ENCODE data around the gene MPPED2.

MPPED2 gene

GRCh38 chr11:30387891-30388861 lies 198.0 kb downstream of the MPPED2 start:
- H2AFZ ChIP-seq (ENCODE audit: low read length) = no peak overlapping the region

DNA sequence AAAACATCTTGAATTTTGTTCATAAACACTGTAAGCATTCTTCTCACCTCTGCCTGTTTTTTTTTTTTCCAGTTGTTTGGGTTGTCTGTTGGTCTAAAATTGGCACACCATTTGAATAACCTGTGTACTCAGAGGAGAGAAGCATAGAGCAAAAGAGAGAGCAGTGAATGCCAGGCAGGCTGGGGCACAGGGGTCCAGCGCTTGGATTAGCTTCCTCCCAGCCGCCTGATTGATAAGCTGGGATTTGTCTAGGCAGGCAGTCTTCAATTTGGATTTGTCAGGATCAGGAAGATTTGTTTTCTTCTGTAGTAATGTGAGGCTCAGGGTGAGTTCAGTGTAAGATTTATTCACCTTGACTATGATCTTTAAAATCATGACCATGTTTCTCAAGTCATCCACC lies 204.3 kb downstream of the MPPED2 start:
- Histone ChIP-seq H3K79me2 (ENCODE audit: low read length) (no peaks in the 10 kb centered on the region), H3K4me1 (ENCODE audit: low read length) (no peaks in the 10 kb centered on the region), H3K9me3 (replicated peaks; ENCODE audit: insufficient read depth, low read length) (no peaks in the 10 kb centered on the region), H3K4me3 (ENCODE audit: low read length) (no peak overlapping the region), H3K36me3 (replicated peaks; ENCODE audit: insufficient read depth, low read length) (no peaks in the 10 kb centered on the region), H3K9me2 (replicated peaks; ENCODE audit: insufficient read depth, low read length) (no peaks in the 10 kb centered on the region), H3K9ac (ENCODE audit: low read length) (no peak overlapping the region), H3K4me2 (ENCODE audit: low read depth, low read length) (no peak overlapping the region), H3F3A (ENCODE audit: insufficient read depth, low read length) (no peaks in the 10 kb centered on the region), H4K20me1 (ENCODE audit: insufficient read depth, low read length) (no peaks in the 10 kb centered on the region), H2AFZ (ENCODE audit: low read length) (no peak overlapping the region), H3K27ac (ENCODE audit: low read length) (no peak overlapping the region), H3K27me3 (replicated peaks; ENCODE audit: insufficient read depth, low read length) (no peaks in the 10 kb centered on the region)
- DNase-seq = no peak
- TF ChIP-seq EZH2 (optimal IDR thresholded peaks at IDR 0.05; ENCODE audit: low read depth, low read length) (no peak), EZH2phosphoT487 (IDR thresholded peaks at IDR 0.05; ENCODE audit: low read length) (no peak), CTCF (IDR thresholded peaks at IDR 0.05; ENCODE audit: low read length) (no peak)

More at GRCh38 chr11:30387891-30388861, 198.0 kb downstream of the MPPED2 start:
- Histone ChIP-seq H4K20me1 (ENCODE audit: insufficient read depth, low read length) (no peaks in the 10 kb centered on the region), H3K27me3 (replicated peaks; ENCODE audit: insufficient read depth, low read length) (no peaks in the 10 kb centered on the region), H3K9ac (ENCODE audit: low read length) (no peak overlapping the region), H3F3A (ENCODE audit: insufficient read depth, low read length) (no peaks in the 10 kb centered on the region), H3K27ac (ENCODE audit: low read length) (no peak overlapping the region), H3K4me1 (ENCODE audit: low read length) (no peaks in the 10 kb centered on the region), H3K4me3 (ENCODE audit: low read length) (no peak overlapping the region), H3K9me3 (replicated peaks; ENCODE audit: insufficient read depth, low read length) (no peaks in the 10 kb centered on the region), H3K36me3 (replicated peaks; ENCODE audit: insufficient read depth, low read length) (no peaks in the 10 kb centered on the region), H3K4me2 (ENCODE audit: low read depth, low read length) (no peak overlapping the region), H3K79me2 (ENCODE audit: low read length) (no peaks in the 10 kb centered on the region), H3K9me2 (replicated peaks; ENCODE audit: insufficient read depth, low read length) (no peaks in the 10 kb centered on the region)
- no peak for TF ChIP-seq CTCF (IDR thresholded peaks at IDR 0.05; ENCODE audit: low read length)
- no peak for TF ChIP-seq EZH2 (optimal IDR thresholded peaks at IDR 0.05; ENCODE audit: low read depth, low read length)
- DNase-seq = no peak

DNA sequence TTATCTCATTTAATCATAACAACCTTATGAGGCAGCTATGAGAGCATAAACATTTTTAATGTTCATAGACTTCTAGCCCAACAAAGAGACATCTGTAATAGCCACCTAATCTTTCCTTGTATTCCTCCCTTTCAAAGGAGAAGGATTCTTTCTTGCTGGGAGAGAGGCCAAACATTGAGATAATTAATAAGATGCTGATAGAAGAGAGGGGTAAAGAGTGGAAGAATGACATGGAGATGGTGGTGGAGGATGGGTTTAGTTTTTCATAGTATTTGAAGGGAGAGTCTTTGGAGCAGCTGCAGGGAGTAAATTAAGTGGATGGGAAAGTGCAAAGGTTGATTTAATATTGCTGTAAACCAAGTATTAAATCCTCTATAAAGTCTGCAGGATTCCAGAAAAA lies 205.3 kb downstream of the MPPED2 start:
- H3K4me1 ChIP-seq (ENCODE audit: low read length) = no peaks in the 10 kb centered on the region
- no peaks in the 10 kb centered on the region for H3K27me3 ChIP-seq (replicated peaks; ENCODE audit: insufficient read depth, low read length)
- H3K9me3 ChIP-seq (replicated peaks; ENCODE audit: insufficient read depth, low read length) = no peaks in the 10 kb centered on the region
- H3F3A ChIP-seq (ENCODE audit: insufficient read depth, low read length) = no peaks in the 10 kb centered on the region
- H3K4me2 ChIP-seq (ENCODE audit: low read depth, low read length) = no peak overlapping the region
- TF ChIP-seq CTCF (IDR thresholded peaks at IDR 0.05; ENCODE audit: low read length) = no peak
- no peak for TF ChIP-seq EZH2 (optimal IDR thresholded peaks at IDR 0.05; ENCODE audit: low read depth, low read length)
- TF ChIP-seq EZH2phosphoT487 (IDR thresholded peaks at IDR 0.05; ENCODE audit: low read length) = no peak
- no peak for DNase-seq
- H3K9me2 ChIP-seq (replicated peaks; ENCODE audit: insufficient read depth, low read length) = no peaks in the 10 kb centered on the region
- H3K9ac ChIP-seq (ENCODE audit: low read length) = no peak overlapping the region
- H3K36me3 ChIP-seq (replicated peaks; ENCODE audit: insufficient read depth, low read length) = no peaks in the 10 kb centered on the region
- H2AFZ ChIP-seq (ENCODE audit: low read length) = no peak overlapping the region
- H3K4me3 ChIP-seq (ENCODE audit: low read length) = no peak overlapping the region
- H3K79me2 ChIP-seq (ENCODE audit: low read length) = no peaks in the 10 kb centered on the region
- no peak overlapping the region for H3K27ac ChIP-seq (ENCODE audit: low read length)
- H4K20me1 ChIP-seq (ENCODE audit: insufficient read depth, low read length) = no peaks in the 10 kb centered on the region
